RWPE2 (cell line): ENCODE data around the gene SSC5D.

Source experiments
- ATAC-seq: fragments of 200-7000 bp; cut with Tn5 transposase; 3 replicates; pipeline ENCODE4 v1.9.1; 2021; ENCODE audit warnings: low read depth
- DNase-seq: peaks from one replicate; pipeline ENCODE4 v3.0.0-alpha.2; 2020; ENCODE audit warnings: low spot score
- H3K27ac ChIP-seq: fragments of 450-650 bp; 2 replicates; pipeline ENCODE4 v1.5.1; 2017; ENCODE audit warnings: mild to moderate bottlenecking; ENCODE audit not compliant: poor library complexity, severe bottlenecking
- H3K27me3 ChIP-seq: fragments of 250-450 bp; sonication (Bioruptor Pico); 2 replicates; pipeline ENCODE4 v1.5.1; 2021; ENCODE audit warnings: mild to moderate bottlenecking, moderate library complexity; ENCODE audit not compliant: insufficient read depth, poor library complexity, severe bottlenecking
- H3K36me3 ChIP-seq: fragments of 250-450 bp; sonication (Bioruptor Pico); 2 replicates; pipeline ENCODE4 v1.5.1; 2020; ENCODE audit warnings: low read depth, mild to moderate bottlenecking, moderate library complexity
- H3K4me1 ChIP-seq: fragments of 250-450 bp; sonication (Bioruptor Pico); 2 replicates; pipeline ENCODE4 v1.5.1; 2021; ENCODE audit warnings: mild to moderate bottlenecking, moderate library complexity; ENCODE audit not compliant: insufficient read depth, poor library complexity, severe bottlenecking
- H3K4me3 ChIP-seq: fragments of 250-450 bp; sonication (Bioruptor Pico); 2 replicates; pipeline ENCODE4 v1.5.1; 2021; ENCODE audit warnings: mild to moderate bottlenecking, moderate library complexity; ENCODE audit not compliant: severe bottlenecking
- H3K9me3 ChIP-seq: fragments of 250-450 bp; sonication (Bioruptor Pico); 2 replicates; pipeline ENCODE4 v1.5.1; 2021; ENCODE audit warnings: mild to moderate bottlenecking, moderate library complexity; ENCODE audit not compliant: severe bottlenecking
- TF ChIP-seq, protein P1 (sequence below): fragments of 450-650 bp; IDR thresholded peaks from one replicate; pipeline ENCODE4 v1.5.1; 2017; ENCODE audit warnings: mild to moderate bottlenecking, moderate library complexity; ENCODE audit not compliant: poor library complexity, severe bottlenecking

SSC5D gene

DNA sequence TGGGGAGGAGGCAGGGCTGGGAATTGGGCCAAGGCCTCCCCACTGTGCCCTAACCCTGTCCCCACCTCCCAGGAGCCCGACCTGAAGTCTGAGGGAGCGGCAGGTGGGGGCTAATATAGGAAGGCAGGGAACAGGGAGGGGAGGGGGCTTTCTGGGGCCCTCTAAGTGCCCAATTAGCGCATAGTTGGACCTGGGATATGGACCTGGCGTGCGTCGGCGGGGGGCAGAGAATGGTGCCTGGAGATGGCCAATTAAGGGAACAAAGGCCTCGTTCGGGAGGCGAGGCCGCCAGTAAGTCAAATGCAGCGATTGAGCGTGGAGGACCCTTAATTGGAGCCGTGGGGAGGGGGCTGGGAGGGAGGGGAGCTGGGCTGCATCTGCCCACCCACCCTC lies 23.6 kb upstream of the SSC5D start, which contains the start of gene C19orf85:
C19orf85 (minus strand) TSS at position 90 of the 393 bp plus-strand sequence. CDS start 197 bp downstream, outside the sequence.
- no peak for DNase-seq
- Histone ChIP-seq H3K36me3 (0 out of 2 replicates have a peak, but pooled peaks cover 3% of the 10 kb centered on the region), H3K4me3 (no peak within 1 kb of the TSS)

DNA sequence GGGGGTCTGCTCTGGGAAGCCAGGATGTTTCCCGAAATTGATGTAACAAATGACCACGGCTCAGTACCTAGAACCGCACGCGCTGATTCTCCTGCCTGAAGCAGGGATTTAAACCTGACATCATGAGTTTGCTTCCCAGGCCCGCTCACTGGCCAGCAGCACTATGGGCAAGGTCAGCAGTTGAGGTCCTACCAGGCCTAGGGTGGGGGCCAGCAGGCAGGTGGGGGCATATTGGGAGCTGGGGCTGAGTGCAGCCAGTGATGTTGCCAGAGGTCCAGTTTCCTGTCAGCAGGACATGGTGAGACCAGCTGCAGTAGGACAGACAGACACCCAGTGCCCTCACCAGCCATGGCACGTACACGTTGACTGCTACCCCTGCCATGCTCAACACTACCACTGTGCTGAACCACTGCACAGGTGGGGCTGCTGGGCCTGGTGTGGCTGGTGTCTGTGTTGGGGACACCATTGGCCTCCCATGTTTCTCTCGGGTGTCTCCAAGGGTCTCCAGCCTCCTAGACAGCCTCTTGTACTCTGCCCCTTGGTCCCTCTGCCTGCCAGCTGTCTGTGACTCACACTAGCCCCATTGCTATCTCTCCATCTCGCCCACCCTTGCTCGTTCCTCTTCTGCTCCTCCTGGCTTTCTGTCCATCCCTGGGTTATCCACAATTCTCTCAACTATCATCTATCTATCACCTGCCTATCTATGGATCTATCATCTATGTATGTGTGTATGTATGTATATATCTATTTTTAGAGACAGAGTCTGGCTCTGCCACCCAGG lies 22.6 kb upstream of the SSC5D start:
- TF ChIP-seq, protein P1, sequence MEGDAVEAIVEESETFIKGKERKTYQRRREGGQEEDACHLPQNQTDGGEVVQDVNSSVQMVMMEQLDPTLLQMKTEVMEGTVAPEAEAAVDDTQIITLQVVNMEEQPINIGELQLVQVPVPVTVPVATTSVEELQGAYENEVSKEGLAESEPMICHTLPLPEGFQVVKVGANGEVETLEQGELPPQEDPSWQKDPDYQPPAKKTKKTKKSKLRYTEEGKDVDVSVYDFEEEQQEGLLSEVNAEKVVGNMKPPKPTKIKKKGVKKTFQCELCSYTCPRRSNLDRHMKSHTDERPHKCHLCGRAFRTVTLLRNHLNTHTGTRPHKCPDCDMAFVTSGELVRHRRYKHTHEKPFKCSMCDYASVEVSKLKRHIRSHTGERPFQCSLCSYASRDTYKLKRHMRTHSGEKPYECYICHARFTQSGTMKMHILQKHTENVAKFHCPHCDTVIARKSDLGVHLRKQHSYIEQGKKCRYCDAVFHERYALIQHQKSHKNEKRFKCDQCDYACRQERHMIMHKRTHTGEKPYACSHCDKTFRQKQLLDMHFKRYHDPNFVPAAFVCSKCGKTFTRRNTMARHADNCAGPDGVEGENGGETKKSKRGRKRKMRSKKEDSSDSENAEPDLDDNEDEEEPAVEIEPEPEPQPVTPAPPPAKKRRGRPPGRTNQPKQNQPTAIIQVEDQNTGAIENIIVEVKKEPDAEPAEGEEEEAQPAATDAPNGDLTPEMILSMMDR: no peak
- Histone ChIP-seq H3K4me3 (no peak overlapping the region), H3K9me3 (no peaks in the 10 kb centered on the region), H3K27ac (no peak overlapping the region), H3K27me3 (no peaks in the 10 kb centered on the region), H3K4me1 (peaks cover 1% of the 10 kb centered on the region), H3K36me3 (no peaks in the 10 kb centered on the region)
- no peak for ATAC-seq
- DNase-seq: no peak

More for the DNA sequence above, 23.6 kb upstream of the SSC5D start, which contains the start of gene C19orf85:
- TF ChIP-seq, protein P1: no peak
- Histone ChIP-seq H3K27ac (no peak within 1 kb of the TSS), H3K27me3 (no peaks in the 10 kb centered on the region), H3K9me3 (no peaks in the 10 kb centered on the region), H3K4me1 (peaks cover 3% of the 10 kb centered on the region)
- ATAC-seq: no peak

DNA sequence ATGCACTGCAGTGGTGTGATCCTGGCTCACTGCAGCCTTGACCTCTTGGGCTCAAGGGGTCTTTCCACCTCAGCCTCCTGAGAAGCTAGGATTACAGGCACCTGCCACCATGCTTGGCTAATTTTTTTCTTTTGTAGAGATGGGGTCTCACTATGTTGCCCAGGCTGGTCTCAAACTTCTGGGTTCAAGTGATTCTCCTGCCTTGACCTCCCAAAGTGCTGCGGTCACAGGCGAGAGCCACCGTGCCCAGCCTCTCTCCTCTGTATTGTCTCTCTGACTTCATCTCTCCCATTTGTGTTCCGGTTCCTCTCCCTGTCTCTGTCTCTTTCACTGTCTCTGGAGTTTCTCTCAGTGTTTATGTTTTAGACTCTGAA lies 22.0 kb upstream of the SSC5D start:
- DNase-seq: no peak
- H3K9me3 ChIP-seq: no peaks in the 10 kb centered on the region
- no peaks in the 10 kb centered on the region for H3K36me3 ChIP-seq
- no peaks in the 10 kb centered on the region for H3K27me3 ChIP-seq
- H3K4me1 ChIP-seq: no peaks in the 10 kb centered on the region
- no peak overlapping the region for H3K4me3 ChIP-seq
- TF ChIP-seq, protein P1: no peak
- no peak overlapping the region for H3K27ac ChIP-seq
- ATAC-seq: no peak

DNA sequence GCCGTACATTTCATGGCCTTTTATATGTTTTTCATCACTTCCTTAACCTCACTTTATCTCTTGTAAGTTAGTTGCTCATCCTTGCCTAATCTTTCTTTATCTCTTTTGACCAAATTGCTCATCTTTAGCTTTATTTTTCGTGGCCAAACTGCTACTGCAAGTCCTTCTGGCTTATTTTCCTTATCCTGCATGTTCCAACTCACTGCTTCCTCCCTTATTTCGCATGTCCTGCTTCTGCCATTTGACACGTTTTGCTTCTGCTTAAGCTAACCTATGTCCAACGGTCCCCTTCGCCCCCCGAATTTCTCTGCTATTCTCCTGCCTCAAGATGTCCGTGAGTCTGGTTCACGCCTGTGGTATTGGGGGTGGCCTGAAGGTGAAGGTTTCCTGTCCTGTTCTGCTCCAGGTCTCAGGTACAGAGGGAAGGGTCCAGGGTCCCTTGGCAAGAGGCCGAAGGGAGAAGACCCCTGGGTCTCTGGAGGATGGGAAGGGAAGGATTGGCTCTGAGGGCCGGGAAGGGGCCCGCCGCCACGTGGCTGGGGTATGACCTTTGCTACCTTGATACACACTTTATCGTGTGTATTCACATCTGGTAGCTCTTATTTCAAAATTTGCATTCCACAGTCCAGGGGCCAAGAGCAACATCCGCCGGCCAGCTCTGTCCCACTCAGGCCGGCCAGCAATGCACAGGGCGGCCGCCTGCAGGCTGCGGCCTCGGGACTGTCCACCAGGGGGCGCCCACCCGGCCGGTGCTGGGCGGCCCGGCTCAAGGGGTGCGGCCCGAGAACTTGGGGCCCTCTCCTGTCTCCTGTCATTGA lies 20.8 kb upstream of the SSC5D start:
- Histone ChIP-seq H3K36me3 (no peaks in the 10 kb centered on the region), H3K27ac (no peak overlapping the region), H3K9me3 (no peaks in the 10 kb centered on the region), H3K27me3 (no peaks in the 10 kb centered on the region), H3K4me3 (no peak overlapping the region), H3K4me1 (no peaks in the 10 kb centered on the region)
- TF ChIP-seq, protein P1: peak; percentile 97
- ATAC-seq: peak; percentile 75
- DNase-seq: no peak
